ENCODE results near the gene EREG.

The EREG gene

DNA sequence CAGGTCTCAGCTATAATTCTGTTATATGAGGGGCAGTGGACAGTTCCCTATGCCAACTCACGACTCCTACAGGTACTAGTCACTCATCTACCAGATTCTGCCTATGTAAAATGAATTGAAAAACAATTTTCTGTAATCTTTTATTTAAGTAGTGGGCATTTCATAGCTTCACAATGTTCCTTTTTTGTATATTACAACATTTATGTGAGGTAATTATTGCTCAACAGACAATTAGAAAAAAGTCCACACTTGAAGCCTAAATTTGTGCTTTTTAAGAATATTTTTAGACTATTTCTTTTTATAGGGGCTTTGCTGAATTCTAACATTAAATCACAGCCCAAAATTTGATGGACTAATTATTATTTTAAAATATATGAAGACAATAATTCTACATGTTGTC, 20.4 kb downstream of the EREG start:
- no peak overlapping the region for H3K4me3 ChIP-seq (ENCODE audit: low read length)
- DNase-seq (ENCODE audit: low read depth) = no peak
- TF ChIP-seq, protein P1, sequence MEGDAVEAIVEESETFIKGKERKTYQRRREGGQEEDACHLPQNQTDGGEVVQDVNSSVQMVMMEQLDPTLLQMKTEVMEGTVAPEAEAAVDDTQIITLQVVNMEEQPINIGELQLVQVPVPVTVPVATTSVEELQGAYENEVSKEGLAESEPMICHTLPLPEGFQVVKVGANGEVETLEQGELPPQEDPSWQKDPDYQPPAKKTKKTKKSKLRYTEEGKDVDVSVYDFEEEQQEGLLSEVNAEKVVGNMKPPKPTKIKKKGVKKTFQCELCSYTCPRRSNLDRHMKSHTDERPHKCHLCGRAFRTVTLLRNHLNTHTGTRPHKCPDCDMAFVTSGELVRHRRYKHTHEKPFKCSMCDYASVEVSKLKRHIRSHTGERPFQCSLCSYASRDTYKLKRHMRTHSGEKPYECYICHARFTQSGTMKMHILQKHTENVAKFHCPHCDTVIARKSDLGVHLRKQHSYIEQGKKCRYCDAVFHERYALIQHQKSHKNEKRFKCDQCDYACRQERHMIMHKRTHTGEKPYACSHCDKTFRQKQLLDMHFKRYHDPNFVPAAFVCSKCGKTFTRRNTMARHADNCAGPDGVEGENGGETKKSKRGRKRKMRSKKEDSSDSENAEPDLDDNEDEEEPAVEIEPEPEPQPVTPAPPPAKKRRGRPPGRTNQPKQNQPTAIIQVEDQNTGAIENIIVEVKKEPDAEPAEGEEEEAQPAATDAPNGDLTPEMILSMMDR (conservative IDR thresholded peaks at IDR 0.05; ENCODE audit: low read length) = no peak

DNA sequence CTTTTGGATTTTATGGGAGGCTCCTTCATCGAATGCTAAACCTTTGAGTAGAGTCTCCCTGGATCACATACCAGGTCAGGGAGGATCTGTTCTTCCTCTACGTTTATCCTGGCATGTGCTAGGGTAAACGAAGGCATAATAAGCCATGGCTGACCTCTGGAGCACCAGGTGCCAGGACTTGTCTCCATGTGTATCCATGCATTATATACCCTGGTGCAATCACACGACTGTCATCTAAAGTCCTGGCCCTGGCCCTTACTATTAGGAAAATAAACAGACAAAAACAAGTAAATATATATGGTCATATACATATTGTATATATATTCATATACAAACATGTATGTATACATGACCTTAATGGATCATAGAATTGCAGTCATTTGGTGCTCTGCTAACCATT, 21.2 kb downstream of the EREG start:
- TF ChIP-seq, protein P1 (conservative IDR thresholded peaks at IDR 0.05; ENCODE audit: low read length) = no peak
- no peak overlapping the region for H3K4me3 ChIP-seq (ENCODE audit: low read length)
- DNase-seq (ENCODE audit: low read depth) = no peak

DNA sequence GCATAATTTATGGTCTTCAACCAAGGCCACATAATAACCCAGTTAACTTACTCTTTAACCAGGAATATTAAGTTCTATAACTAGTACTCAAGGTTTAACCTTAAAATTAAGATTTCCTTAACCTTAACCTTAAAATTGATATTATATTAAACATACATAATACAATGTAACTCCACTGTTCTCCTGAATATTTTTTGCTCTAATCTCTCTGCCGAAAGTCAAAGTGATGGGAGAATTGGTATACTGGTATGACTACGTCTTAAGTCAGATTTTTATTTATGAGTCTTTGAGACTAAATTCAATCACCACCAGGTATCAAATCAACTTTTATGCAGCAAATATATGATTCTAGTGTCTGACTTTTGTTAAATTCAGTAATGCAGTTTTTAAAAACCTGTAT, 22.8 kb downstream of the EREG start:
- TF ChIP-seq, protein P1 (conservative IDR thresholded peaks at IDR 0.05; ENCODE audit: low read length) = no peak
- H3K4me3 ChIP-seq (ENCODE audit: low read length) = no peak overlapping the region
- no peak for DNase-seq (ENCODE audit: low read depth)

DNA sequence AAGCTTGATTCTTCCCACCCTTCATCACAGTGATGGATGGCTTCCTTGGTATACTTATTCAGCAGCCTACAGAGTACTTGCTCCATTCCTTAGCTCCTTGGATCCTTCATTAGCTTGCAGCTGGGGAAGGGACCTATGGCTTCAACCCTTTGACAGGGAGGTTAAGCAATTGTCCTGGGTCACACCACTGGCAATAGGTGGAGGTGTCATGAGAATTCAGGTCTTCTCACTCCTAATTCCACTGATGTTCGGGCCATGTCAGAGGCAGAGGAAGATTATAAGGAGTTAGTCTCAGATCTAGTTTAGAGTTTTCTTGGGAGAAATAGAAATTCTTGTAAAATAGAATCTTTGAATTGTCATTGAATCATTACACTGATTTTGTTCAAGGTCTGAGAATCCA, 24.5 kb downstream of the EREG start:
- no peak for DNase-seq (ENCODE audit: low read depth)
- TF ChIP-seq, protein P1 (conservative IDR thresholded peaks at IDR 0.05; ENCODE audit: low read length) = no peak
- H3K4me3 ChIP-seq (ENCODE audit: low read length) = no peak overlapping the region

DNA sequence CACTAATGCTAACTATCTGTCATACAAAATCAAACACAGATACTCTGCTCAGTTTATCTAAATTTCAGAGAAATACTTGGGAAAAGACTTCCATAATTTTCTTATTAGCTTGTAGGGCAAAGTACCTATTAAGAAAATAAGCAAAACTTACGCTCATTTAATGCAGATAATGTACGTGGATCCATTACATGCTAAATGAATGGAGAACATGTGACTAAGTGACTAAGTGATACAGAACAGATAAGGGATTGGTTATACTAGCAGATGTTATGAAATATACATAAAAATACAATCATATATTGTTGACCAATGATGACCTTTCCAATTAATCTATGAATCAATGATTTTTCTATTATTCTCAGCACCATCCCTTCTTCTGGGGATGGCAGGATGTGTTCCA, 25.7 kb downstream of the EREG start:
- TF ChIP-seq, protein P1 (conservative IDR thresholded peaks at IDR 0.05; ENCODE audit: low read length) = no peak
- DNase-seq (ENCODE audit: low read depth) = no peak
- no peak overlapping the region for H3K4me3 ChIP-seq (ENCODE audit: low read length)

DNA sequence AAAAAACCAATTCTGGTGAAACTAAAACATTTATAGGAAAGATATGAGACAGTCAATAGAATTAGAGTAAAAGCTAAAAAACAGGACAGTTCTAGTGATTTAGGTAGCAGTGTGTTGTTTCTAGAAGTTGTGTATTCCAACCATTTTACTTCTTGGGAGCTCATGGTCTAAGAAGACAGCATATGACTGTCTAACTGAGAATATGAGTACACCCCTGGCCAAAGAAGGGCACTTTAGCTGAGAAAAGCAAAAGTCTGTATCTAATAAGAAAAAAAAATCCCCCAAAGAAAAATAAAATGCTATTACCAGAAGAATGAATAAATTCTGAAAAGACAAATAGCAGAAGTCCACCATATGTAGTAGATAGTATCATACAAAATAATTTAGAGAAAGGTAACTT, 26.4 kb downstream of the EREG start:
- TF ChIP-seq, protein P1 (conservative IDR thresholded peaks at IDR 0.05; ENCODE audit: low read length) = no peak
- no peak for DNase-seq (ENCODE audit: low read depth)
- H3K4me3 ChIP-seq (ENCODE audit: low read length) = no peak overlapping the region

DNA sequence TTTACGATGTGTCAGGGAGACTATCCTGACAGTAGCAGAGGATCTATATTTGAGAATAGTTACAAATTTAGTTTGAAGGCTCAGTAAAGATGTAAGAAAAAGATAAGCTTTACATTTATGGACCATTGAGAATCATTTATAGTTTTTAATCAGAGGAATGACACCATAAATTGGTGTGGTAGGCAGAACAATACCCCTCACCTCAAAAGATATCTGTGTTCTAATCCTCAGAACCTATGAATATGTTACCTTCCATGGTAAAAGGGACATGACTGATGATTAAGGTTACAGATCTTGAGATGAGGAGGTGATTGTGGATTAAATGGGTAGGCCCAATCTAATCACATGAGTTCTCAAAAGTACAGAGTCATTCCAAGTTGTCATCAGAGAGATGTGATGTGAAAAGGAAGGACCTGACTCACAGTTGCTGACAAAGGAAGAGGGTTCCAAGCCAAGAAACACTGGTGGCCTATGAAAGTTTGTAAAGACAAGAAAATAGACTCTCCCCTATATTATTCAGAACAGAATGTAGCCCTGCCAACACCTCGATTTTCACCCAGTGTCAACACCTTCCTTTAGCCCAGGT, 27.0 kb downstream of the EREG start:
- no peak overlapping the region for H3K4me3 ChIP-seq (ENCODE audit: low read length)
- no peak for DNase-seq (ENCODE audit: low read depth)
- TF ChIP-seq, protein P1 (conservative IDR thresholded peaks at IDR 0.05; ENCODE audit: low read length) = no peak
